Fibroblast of skin of back (primary cell): ENCODE measurements around the gene GAGE12D. TPM values are rescaled to one million over a fixed set of nuclear protein-coding genes. Genes with fewer than 3 reads are reported as not detected.
"Not testable (repeated sequence)": the region's sequence is repeated elsewhere in the genome, so short reads cannot be mapped to it uniquely, and the experiment has no call there.

Experiments
- DNase-seq: peaks from one replicate; pipeline ENCODE4 v3.0.0-alpha.2; 2013
- polyA plus RNA-seq, 2 experiments: library from polyadenylated mRNA; unstranded; fragments of 120-200 nt; gene quantifications; one replicate each; pipeline ENCODE4 v1.2.1, GENCODE V29; 2013; ENCODE audit not compliant: insufficient read length in 2 of 2

GAGE12D gene
- not detected for polyA plus RNA-seq (2013, experiment 1 of 2; ENCODE audit: insufficient read length)
- polyA plus RNA-seq (2013, experiment 2 of 2; ENCODE audit: insufficient read length) = not detected

- DNase-seq = not testable (repeated sequence)
Measured at GRCh38 chrX:49541433-49541832, at the start of gene GAGE12D. Gene GAGE12D, plus strand, starts transcription at chrX:49541733. Its CDS starts 1,155 bp downstream, at chrX:49542888.

- DNase-seq = not testable (repeated sequence)
Measured at GRCh38 chrX:49531877-49532276, 9.7 kb upstream of the GAGE12D start, which contains the start of gene GAGE12C. Gene GAGE12C, plus strand, starts transcription at chrX:49532177. Its CDS starts 1,155 bp downstream, at chrX:49533332.

- DNase-seq = not testable (repeated sequence)
Measured at GRCh38 chrX:49550989-49551388, 9.5 kb downstream of the GAGE12D start, which contains the start of gene GAGE12E. Gene GAGE12E, plus strand, starts transcription at chrX:49551289. Its CDS starts 1,155 bp downstream, at chrX:49552444.

- DNase-seq = not testable (repeated sequence)
Measured at GRCh38 chrX:49560542-49560941, 19.0 kb downstream of the GAGE12D start, which contains the start of gene GAGE12F. Gene GAGE12F, plus strand, starts transcription at chrX:49560842. Its CDS starts 1,155 bp downstream, at chrX:49561997.

GRCh38 chrX:49568728-49569127 lies 27.2 kb downstream of the GAGE12D start:
- DNase-seq = not testable (repeated sequence)

- not testable (repeated sequence) for DNase-seq
Measured at GRCh38 chrX:49569152-49569551, 27.6 kb downstream of the GAGE12D start.

- not testable (repeated sequence) for DNase-seq
Measured at GRCh38 chrX:49570100-49570499, 28.6 kb downstream of the GAGE12D start, which contains the start of gene GAGE12G. Gene GAGE12G, plus strand, starts transcription at chrX:49570400. Its CDS starts 1,155 bp downstream, at chrX:49571555.

GRCh38 chrX:49579649-49580048 lies 38.1 kb downstream of the GAGE12D start, which contains the start of gene GAGE12H:
Gene GAGE12H, plus strand, starts transcription at chrX:49579949. Its CDS starts 1,155 bp downstream, at chrX:49581104.
- DNase-seq = not testable (repeated sequence)

GRCh38 chrX:49589196-49589595 lies 47.7 kb downstream of the GAGE12D start, which contains the start of gene GAGE2A:
Gene GAGE2A, plus strand, starts transcription at chrX:49589496. Its CDS starts 1,155 bp downstream, at chrX:49590651.
- not testable (repeated sequence) for DNase-seq

GRCh38 chrX:49589769-49590478 lies 48.4 kb downstream of the GAGE12D start:
- not testable (repeated sequence) for DNase-seq

- not testable (repeated sequence) for DNase-seq
Measured at GRCh38 chrX:49590488-49590887, 49.0 kb downstream of the GAGE12D start.
